Effector memory CD8-positive, alpha-beta T cell (primary cell): Measurements from ENCODE around the gene TSTD2.

ENCODE experiments used
- ATAC-seq: fragments of 150-1000 bp; cut with Tn5 transposase; replicated peaks from 2 replicates; pipeline ENCODE4 v1.10.0; 2021; ENCODE audit warnings: mild to moderate bottlenecking, moderate library complexity
- DNase-seq, 3 experiments: peaks; one replicate each; pipeline ENCODE4 v3.0.0; 2021
- H3K27ac Mint-ChIP-seq, 2 donors: one replicate each; pipeline ENCODE4 v1.8.0; 2022; ENCODE audit warnings: mild to moderate bottlenecking in 2 of 2, mixed read lengths in 2 of 2, moderate library complexity in 2 of 2
- H3K27me3 Mint-ChIP-seq, 2 donors: one replicate each; pipeline ENCODE4 v1.8.0; 2022; ENCODE audit warnings: mixed read lengths in 2 of 2
- H3K36me3 Mint-ChIP-seq: one replicate; pipeline ENCODE4 v1.8.0; 2022; ENCODE audit warnings: mild to moderate bottlenecking, moderate library complexity, mixed read lengths; ENCODE audit not compliant: insufficient read depth
- H3K4me1 Mint-ChIP-seq, 2 donors: one replicate each; pipeline ENCODE4 v1.8.0; 2022; ENCODE audit warnings: low read depth in 2 of 2, mixed read lengths in 2 of 2
- H3K4me3 Mint-ChIP-seq, 2 donors: one replicate each; pipeline ENCODE4 v1.8.0; 2022; ENCODE audit warnings: mild to moderate bottlenecking in 2 of 2, mixed read lengths in 2 of 2, moderate library complexity in 2 of 2
- H3K9me3 Mint-ChIP-seq, 2 donors: one replicate each; pipeline ENCODE4 v1.8.0; 2022; ENCODE audit warnings: mixed read lengths in 2 of 2

The TSTD2 gene

DNA sequence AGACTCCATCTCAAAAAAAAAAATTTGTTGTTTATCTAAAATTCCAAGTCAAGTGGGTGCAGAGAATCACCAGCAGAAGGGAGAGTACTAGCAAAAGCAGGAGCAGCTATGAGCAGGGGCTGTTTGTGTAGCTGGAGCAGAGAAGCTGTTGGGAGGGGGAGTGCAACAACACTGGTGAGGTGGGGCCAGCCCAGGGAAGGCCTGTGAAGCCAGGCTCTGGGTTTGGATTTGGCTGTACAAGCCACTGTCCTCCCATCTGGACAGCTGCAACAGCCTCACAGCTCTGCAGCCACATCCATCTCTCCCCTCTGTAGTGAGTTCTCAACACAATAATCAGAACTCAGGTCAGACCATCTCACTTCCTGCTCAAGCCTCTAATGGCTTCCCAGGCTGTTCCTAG lies 72.3 kb downstream of the TSTD2 start:
- ATAC-seq (no peak), DNase-seq (no peak)
- H3K4me1 Mint-ChIP-seq: peaks cover 0 to 6% of the 10 kb centered on the region in 2 donors
- no peak overlapping the region for H3K4me3 Mint-ChIP-seq
- H3K9me3 Mint-ChIP-seq: no peaks in the 10 kb centered on the region
- no peak overlapping the region for H3K27ac Mint-ChIP-seq
- no peaks in the 10 kb centered on the region for H3K36me3 Mint-ChIP-seq
- peaks cover 30 to 64% of the 10 kb centered on the region in 2 donors for H3K27me3 Mint-ChIP-seq

DNA sequence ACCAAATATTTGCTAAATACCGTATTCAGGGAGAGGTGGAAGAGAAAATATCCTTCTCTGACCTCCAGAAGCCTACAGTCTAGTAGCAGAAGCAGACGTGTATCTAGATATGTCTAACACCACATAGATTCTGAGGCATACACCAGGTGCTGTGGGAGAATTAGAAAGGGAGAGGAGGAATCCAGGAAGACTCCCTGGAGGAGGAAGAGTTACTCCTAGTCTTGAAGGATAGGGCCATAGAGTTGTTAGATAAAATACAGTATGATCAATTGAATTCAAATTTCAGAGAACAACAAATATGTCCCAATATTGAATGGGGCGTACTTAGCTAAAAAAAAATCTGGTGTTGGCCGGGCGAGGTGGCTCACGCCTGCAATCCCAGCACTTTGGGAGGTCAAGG lies 73.0 kb downstream of the TSTD2 start:
- Mint-ChIP-seq H3K36me3 (no peaks in the 10 kb centered on the region), H3K27me3 (peaks cover 33 to 65% of the 10 kb centered on the region in 2 donors), H3K9me3 (no peaks in the 10 kb centered on the region), H3K4me1 (peaks cover 0 to 6% of the 10 kb centered on the region in 2 donors), H3K4me3 (no peak overlapping the region), H3K27ac (no peak overlapping the region)
- ATAC-seq: no peak
- no peak for DNase-seq

DNA sequence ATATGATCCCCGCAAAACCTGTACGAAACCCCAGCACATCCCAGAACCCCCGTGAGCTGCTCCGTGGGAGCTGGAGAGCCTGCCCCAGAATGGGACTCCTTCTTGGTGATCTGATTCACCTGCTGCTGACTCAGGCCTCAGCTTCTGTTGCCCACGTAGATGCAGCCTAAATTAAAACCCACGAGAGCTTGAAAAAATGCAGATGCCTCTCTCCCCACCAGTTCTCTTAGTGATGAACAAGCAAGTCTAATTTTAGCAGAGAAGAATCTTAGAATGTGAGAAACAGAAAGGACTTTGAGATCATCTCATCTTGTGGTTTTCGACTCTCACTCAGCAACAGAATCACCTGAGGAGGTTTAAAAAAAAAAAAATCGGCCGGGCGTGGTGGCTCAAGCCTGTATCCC lies 74.1 kb downstream of the TSTD2 start:
- Mint-ChIP-seq H3K27me3 (peaks cover 37 to 66% of the 10 kb centered on the region in 2 donors), H3K9me3 (no peaks in the 10 kb centered on the region), H3K4me3 (no peak overlapping the region), H3K27ac (no peak overlapping the region), H3K36me3 (no peaks in the 10 kb centered on the region), H3K4me1 (peaks cover 0 to 6% of the 10 kb centered on the region in 2 donors)
- DNase-seq (no peak), ATAC-seq (no peak)

DNA sequence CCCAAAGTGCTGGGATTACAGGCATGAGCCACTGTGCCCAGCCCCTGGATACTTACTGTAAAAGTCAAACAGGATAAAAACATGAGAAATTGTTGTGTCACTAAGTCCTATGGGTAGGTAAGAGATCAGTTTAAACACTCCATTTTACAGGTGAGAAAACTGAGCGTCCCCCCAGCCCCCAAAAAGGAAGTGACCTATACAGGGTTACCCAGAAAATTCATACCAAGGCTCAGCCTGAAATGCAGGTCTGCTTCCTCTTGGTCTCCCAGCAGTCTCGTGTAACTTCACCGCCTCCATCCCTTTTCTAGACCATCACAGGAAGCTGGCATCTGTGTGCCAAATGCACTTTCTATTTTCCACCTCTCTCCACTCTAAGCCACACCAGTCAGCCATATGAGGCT lies 74.5 kb downstream of the TSTD2 start:
- H3K36me3 Mint-ChIP-seq: no peaks in the 10 kb centered on the region
- H3K27ac Mint-ChIP-seq: no peak overlapping the region
- H3K27me3 Mint-ChIP-seq: peaks cover 40 to 68% of the 10 kb centered on the region in 2 donors
- no peak for DNase-seq
- no peak for ATAC-seq
- H3K4me1 Mint-ChIP-seq: peaks cover 0 to 6% of the 10 kb centered on the region in 2 donors
- H3K4me3 Mint-ChIP-seq: no peak overlapping the region
- no peaks in the 10 kb centered on the region for H3K9me3 Mint-ChIP-seq

DNA sequence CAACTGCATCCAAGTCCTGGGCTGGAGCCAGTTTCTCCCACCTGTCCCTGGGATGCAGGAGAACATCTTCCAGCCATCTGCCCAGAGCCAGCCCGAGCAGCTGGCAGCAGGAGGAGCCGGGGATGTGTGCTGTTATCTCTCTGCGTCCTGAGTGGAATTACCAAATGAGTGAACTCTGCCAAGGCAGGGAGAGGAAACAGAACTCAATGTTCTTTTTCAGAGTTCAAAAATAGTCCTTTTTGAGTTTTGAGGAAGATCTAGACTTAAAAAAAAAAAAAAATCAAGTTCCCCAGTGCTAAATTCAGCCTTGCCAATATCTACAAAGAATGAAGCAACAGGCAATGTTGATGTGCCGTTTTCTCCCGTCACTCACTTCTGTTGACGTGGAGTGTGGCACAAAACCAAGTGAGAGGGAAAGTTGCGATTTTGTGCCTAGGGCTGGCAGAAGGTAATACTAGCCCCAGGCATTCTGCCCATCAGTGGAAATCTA lies 75.5 kb downstream of the TSTD2 start:
- DNase-seq (no peak), ATAC-seq (no peak)
- Mint-ChIP-seq H3K36me3 (no peaks in the 10 kb centered on the region), H3K27ac (no peak overlapping the region), H3K9me3 (no peaks in the 10 kb centered on the region), H3K4me1 (peaks cover 0 to 6% of the 10 kb centered on the region in 2 donors), H3K27me3 (peaks cover 40 to 78% of the 10 kb centered on the region in 2 donors), H3K4me3 (no peak overlapping the region)

DNA sequence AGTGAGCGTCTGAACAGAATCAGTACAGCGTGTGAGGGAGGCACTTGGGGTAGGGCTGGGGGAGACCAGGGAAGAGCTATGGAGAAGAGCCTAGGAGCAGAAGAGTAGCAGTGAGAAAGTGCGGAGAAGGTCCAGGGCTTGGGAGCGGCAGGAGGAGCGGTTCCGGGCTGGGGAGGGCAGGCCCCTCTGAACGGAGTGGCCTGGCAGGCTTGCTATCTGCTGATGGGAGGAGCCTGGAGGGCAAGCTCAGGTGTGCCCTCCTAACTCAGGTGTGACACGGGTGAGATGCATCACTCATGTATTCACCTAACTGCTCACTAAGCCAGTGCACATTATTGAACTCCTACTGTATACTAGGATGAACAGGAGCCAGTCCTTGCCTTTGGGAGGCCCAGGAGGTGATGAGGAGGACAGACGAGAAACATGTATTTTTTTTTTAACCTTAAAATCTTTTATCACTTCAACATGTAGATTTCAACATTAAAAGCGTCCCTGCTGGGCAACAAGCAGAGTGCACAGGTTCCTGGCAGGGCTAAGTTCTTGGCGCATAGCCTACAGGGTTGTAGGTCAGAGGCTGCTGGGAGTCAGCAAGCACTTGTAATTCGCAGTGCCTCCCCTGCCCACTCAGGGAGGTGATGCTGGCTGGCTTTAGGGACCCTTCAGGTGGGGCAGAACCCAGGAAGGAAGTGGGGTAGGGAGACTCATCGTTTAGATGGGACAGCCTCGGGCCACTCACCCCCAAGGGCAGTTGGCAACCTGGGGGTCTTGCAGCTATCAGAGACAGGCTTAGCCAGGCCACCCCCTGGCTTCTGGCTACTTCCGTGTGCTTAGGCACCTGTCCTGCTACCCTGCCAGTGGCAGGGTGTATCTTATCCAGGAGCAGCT lies 76.2 kb downstream of the TSTD2 start:
- peaks cover 0 to 6% of the 10 kb centered on the region in 2 donors for H3K4me1 Mint-ChIP-seq
- H3K27ac Mint-ChIP-seq: no peak overlapping the region
- ATAC-seq: no peak
- no peaks in the 10 kb centered on the region for H3K9me3 Mint-ChIP-seq
- H3K4me3 Mint-ChIP-seq: no peak overlapping the region
- no peaks in the 10 kb centered on the region for H3K36me3 Mint-ChIP-seq
- DNase-seq: no peak
- peaks cover 47 to 79% of the 10 kb centered on the region in 2 donors for H3K27me3 Mint-ChIP-seq

DNA sequence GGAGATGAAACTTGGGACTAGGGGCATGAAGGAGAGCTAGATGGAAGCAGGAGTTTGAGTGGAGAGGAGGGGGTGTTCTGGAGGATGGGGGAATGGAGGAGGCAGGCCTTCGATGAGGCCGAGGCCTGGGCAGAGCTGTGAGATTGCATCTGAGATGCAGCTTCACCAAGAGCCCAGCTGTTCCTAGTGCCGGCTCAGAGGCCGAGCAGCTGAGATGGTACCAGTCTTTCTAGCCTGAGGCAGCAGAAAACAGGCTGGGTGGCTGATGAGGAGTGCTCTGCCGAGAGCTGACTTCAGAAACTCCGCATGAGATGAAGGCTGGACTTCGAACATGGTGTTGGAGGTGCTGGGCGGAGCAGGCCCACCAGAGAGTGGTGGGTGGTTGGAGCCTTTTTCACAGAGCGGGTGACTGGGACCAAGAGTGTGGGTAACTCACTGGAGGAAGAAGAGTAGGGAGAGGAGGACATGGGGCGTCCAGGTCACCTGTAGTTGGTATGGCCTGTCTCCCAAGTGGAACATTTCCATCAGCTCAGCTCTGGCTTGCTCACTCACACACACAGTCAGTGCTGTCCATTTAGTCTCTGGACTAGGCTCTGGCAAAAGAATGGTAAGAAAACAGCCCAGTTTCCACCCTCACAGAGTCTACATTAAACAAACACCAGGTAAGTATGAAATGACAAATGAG lies 77.0 kb downstream of the TSTD2 start:
- Mint-ChIP-seq H3K4me3 (no peak overlapping the region), H3K9me3 (no peaks in the 10 kb centered on the region), H3K27me3 (peaks cover 48 to 73% of the 10 kb centered on the region in 2 donors), H3K27ac (no peak overlapping the region), H3K36me3 (no peaks in the 10 kb centered on the region), H3K4me1 (peaks cover 0 to 6% of the 10 kb centered on the region in 2 donors)
- no peak for DNase-seq
- no peak for ATAC-seq

DNA sequence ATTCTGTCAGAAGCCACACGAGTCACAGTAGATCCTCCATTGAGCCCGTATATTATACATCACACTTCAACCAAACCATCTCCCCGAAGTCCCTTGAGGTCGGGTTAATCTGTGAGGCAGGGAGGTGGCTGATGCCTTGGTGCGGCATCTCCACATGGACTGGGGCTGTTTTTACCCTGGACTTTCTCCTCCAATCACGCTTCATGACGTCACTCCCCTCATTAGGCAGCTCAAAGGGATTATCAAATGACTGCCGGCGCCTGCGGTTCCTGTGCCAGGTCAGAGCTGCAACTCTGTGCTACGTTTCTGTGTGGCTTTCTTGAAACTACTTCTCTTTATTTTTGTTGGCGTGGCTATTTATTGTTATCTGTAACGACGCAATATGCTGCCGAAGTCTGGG lies 78.0 kb downstream of the TSTD2 start:
- Mint-ChIP-seq H3K36me3 (no peaks in the 10 kb centered on the region), H3K27ac (no peak overlapping the region), H3K4me1 (peaks cover 0 to 6% of the 10 kb centered on the region in 2 donors), H3K4me3 (no peak overlapping the region), H3K27me3 (peaks cover 46 to 70% of the 10 kb centered on the region in 2 donors), H3K9me3 (no peaks in the 10 kb centered on the region)
- DNase-seq (no peak), ATAC-seq (no peak)

DNA sequence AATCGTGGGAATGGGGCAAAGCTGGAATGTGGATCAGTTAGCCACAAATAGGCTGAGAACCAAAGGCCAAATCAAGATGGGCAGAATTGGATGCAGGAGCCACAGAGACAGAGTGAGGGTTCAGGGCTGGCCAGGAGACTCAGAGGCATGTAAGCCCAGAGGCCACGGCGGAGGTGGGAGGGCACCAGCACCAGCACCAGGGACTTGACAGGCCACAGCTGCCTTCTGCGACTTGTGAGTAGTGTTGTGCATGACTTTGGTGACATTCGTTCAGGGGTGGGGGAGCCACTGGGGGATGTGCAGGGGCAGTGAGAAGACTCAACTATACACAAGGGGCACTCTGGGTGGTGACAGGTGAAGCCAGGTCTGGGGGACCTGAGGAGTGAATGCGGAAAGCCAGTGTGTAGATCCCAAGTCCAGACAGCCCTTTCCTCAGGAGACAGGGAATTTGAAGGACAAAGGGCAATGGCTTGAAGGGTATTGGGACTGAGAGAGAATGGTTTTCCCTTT lies 78.5 kb downstream of the TSTD2 start:
- Mint-ChIP-seq H3K36me3 (no peaks in the 10 kb centered on the region), H3K27ac (no peak overlapping the region), H3K4me1 (peaks cover 0 to 6% of the 10 kb centered on the region in 2 donors), H3K4me3 (no peak overlapping the region), H3K9me3 (no peaks in the 10 kb centered on the region), H3K27me3 (peaks cover 46 to 67% of the 10 kb centered on the region in 2 donors)
- ATAC-seq: no peak
- no peak for DNase-seq

DNA sequence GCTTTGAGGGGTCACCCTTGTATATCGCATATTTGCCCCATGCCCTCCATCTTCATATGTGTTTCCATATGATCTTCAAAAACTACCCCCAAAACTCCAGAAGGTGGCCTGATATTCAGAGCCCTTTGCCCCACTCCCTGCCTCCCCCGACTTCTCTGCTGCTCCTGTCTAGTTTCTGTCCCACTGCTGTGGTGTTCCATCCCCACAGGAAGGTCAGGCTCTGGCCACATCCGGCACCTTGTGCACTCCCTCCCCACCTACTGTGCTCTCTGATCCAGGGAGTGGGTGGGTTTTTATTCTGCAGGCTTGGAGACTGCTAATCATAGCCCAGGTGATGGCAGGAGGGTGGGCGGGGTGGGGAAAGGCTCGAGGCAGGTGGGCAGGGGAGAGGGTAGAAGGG lies 79.3 kb downstream of the TSTD2 start:
- Mint-ChIP-seq H3K36me3 (no peaks in the 10 kb centered on the region), H3K4me1 (peaks cover 0 to 3% of the 10 kb centered on the region in 2 donors), H3K27ac (no peak overlapping the region), H3K9me3 (no peaks in the 10 kb centered on the region), H3K4me3 (no peak overlapping the region), H3K27me3 (peaks cover 48 to 67% of the 10 kb centered on the region in 2 donors)
- DNase-seq (no peak), ATAC-seq (no peak)

DNA sequence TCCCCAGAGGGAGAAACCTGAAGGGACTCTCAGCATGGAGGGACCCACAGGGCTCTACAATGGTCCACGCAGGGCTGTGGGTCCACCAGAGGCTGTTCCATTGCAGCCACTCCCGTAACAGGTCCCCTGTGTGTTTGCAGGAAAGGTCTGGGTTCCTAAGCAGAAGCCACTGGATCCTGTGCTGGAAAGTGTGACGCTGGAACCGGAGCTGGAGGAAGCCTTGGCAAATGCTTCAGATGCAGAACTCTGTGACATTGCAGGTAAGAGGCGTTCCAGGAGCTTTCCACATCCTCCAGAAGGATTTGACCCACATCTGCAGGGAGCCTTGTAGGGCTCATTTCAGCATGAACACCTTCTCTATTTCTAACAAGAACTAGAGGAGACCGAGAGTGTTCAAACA lies 80.0 kb downstream of the TSTD2 start:
- peaks cover 53 to 70% of the 10 kb centered on the region in 2 donors for H3K27me3 Mint-ChIP-seq
- peaks cover 0 to 2% of the 10 kb centered on the region in 2 donors for H3K4me1 Mint-ChIP-seq

DNA sequence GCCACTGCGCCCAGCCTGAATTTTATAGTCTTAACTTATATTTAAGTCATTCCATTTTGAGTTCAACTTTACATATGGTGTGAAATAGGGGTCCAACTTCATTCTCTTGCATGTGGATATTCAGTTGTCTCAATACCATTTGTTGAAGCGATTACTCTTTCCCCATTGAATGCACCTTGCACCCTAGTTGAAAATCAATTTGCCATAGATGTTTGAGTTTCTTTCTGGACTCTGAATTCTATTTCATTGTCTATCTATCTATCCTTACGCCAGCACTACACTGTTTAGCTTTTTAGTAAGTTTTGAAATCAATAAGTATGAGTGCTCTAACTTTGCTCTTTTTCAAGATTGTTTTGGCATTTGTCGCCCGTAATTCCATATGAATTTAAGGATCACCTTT lies 81.9 kb downstream of the TSTD2 start:
- peaks cover 0 to 2% of the 10 kb centered on the region in 2 donors for H3K4me1 Mint-ChIP-seq
- no peak for ATAC-seq
- H3K27ac Mint-ChIP-seq: no peak overlapping the region
- DNase-seq: no peak
- no peaks in the 10 kb centered on the region for H3K36me3 Mint-ChIP-seq
- no peaks in the 10 kb centered on the region for H3K9me3 Mint-ChIP-seq
- peaks cover 48 to 78% of the 10 kb centered on the region in 2 donors for H3K27me3 Mint-ChIP-seq
- H3K4me3 Mint-ChIP-seq: no peak overlapping the region

More for the DNA sequence above, 80.0 kb downstream of the TSTD2 start:
- DNase-seq (no peak), ATAC-seq (no peak)
- Mint-ChIP-seq H3K4me3 (no peak overlapping the region), H3K9me3 (no peaks in the 10 kb centered on the region), H3K36me3 (no peaks in the 10 kb centered on the region), H3K27ac (no peak overlapping the region)

DNA sequence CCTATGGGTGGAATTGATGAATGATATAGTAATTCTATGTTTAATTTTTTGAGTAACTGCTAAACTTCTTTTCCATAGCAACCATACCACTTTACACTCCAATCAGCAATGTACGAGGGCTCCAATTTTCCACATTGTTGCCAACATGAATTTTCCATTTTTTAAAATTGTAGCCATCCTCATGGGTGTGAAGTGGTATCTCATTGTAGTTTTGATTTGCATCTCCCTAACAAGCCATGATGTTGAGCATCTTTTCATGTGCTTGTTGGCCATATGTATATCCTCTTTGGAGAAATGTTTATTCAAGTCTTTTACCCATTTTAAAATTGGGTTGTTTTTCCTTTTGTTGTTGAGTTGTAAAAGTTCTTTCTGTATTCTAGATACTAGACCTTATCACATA lies 82.8 kb downstream of the TSTD2 start:
- Mint-ChIP-seq H3K4me1 (no peaks in the 10 kb centered on the region), H3K4me3 (no peak overlapping the region), H3K27me3 (peaks cover 41 to 68% of the 10 kb centered on the region in 2 donors), H3K9me3 (no peaks in the 10 kb centered on the region), H3K27ac (no peak overlapping the region), H3K36me3 (no peaks in the 10 kb centered on the region)
- ATAC-seq: no peak
- no peak for DNase-seq
